Measurements from ENCODE around the gene KLHDC4.
"Not testable (repeated sequence)": the region's sequence is repeated elsewhere in the genome, so short reads cannot be mapped to it uniquely, and the experiment has no call there.

Gene KLHDC4

DNA sequence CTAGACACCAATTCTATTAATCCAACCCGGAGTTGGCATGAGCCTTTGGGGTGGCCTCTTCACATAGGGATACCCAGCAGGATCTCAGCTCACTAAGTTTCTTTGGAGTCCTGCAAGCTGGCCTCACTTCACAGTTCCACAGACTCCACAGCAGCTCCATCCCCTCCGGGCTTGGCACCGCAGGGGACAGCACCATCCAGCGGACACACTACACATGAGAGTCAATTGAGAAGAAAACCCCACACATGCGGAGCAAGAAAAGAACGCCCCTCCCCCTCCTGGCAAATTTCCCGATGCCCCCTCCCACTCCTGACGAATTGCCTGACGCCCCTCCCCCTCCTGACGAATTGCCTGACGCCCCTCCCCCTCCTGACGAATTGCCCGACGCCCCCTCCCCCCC lies 31.1 kb downstream of the KLHDC4 start:
- TF ChIP-seq, protein P1, sequence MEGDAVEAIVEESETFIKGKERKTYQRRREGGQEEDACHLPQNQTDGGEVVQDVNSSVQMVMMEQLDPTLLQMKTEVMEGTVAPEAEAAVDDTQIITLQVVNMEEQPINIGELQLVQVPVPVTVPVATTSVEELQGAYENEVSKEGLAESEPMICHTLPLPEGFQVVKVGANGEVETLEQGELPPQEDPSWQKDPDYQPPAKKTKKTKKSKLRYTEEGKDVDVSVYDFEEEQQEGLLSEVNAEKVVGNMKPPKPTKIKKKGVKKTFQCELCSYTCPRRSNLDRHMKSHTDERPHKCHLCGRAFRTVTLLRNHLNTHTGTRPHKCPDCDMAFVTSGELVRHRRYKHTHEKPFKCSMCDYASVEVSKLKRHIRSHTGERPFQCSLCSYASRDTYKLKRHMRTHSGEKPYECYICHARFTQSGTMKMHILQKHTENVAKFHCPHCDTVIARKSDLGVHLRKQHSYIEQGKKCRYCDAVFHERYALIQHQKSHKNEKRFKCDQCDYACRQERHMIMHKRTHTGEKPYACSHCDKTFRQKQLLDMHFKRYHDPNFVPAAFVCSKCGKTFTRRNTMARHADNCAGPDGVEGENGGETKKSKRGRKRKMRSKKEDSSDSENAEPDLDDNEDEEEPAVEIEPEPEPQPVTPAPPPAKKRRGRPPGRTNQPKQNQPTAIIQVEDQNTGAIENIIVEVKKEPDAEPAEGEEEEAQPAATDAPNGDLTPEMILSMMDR (IDR thresholded peaks at IDR 0.05; ENCODE audit: low read depth, low read length), result no peak
- TF ChIP-seq POLR2A (IDR thresholded peaks at IDR 0.05; ENCODE audit: extremely low read depth, insufficient read length) (no peak), MYC (IDR thresholded peaks at IDR 0.05; ENCODE audit: low read depth, low read length) (no peak)
- TF ChIP-seq, protein P2, sequence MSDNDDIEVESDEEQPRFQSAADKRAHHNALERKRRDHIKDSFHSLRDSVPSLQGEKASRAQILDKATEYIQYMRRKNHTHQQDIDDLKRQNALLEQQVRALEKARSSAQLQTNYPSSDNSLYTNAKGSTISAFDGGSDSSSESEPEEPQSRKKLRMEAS (IDR thresholded peaks at IDR 0.05; ENCODE audit: low read depth, low read length), result no peak
- DNase-seq (ENCODE audit: low read depth), result no peak
- no peak overlapping the region for H3K4me3 ChIP-seq (ENCODE audit: low read depth, low read length)

DNA sequence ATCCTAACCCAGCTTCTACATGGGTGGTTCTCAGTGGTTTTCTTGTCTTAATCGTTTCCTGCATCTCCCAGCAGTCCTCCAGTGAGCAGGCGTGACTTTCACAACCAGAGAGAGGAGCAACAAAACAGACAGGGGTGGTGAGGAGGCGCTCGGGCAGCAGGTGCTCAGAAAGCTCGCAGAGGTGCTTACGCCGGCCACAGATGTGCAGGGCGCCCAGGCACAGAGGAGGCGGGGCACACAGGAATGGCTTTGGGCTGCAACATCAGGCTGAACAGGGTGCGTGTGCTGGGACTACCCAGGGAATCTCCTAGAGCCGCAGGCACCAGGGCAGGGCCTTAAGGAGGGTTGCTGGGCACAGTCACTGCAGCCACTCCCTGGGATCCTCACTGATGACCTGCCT lies 32.6 kb downstream of the KLHDC4 start:
- no peak for TF ChIP-seq POLR2A (IDR thresholded peaks at IDR 0.05; ENCODE audit: extremely low read depth, insufficient read length)
- TF ChIP-seq MYC (IDR thresholded peaks at IDR 0.05; ENCODE audit: low read depth, low read length), result no peak
- TF ChIP-seq, protein P1 (IDR thresholded peaks at IDR 0.05; ENCODE audit: low read depth, low read length), result no peak
- TF ChIP-seq, protein P2 (IDR thresholded peaks at IDR 0.05; ENCODE audit: low read depth, low read length), result no peak
- DNase-seq (ENCODE audit: low read depth), result no peak
- H3K4me3 ChIP-seq (ENCODE audit: low read depth, low read length), result no peak overlapping the region

DNA sequence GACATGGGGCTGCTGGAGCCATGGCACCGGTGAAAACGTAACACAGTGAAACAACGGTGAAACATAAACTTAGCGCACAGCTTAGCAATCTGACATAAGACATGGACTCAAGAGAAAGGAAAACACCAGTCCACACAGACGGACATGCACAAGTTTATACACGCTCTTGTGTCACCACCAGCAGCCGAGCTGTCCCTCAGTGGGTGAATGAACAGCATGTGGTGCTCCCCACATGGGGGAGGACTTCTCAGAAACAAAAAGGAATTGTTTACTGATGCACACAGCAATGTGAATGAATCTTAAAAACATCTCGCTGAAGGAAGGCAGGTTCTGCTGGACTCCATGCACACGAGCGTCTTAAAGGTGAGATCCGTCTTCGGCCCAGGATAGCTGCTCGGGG lies 34.2 kb downstream of the KLHDC4 start:
- no peak for TF ChIP-seq POLR2A (IDR thresholded peaks at IDR 0.05; ENCODE audit: extremely low read depth, insufficient read length)
- TF ChIP-seq, protein P2 (IDR thresholded peaks at IDR 0.05; ENCODE audit: low read depth, low read length), result no peak
- no peak for DNase-seq (ENCODE audit: low read depth)
- H3K4me3 ChIP-seq (ENCODE audit: low read depth, low read length), result no peak overlapping the region

DNA sequence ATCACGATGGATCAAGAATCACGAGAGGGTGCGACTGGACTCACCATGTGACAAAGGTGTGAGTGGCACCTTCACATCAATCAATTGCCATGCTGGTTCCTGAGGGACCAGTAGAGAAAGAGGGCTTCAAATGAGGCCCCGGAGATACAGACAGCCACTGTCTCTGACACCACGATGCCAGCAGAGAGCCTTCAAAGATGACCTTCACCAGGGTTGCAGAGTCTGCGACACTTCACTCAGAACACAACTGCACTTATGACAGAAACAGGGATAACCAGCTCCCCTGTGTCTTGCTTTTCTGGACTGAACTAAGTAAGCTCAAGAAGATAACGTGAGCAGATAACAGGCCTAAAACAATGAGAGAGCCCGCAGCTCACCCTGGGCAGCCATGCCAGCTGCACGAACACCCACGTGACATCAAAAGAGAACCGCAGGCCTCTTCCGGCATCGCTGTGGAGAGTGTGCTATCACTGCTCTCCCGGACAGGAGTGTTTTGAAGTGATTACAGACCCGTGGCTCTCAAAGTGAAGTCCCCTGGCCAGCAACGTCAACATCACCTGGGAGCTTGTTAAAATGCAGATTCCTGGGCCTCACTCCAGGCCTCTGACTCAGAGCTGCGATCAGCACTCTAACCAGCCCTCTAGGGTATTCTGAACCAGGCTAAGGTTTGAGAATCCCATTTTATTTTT lies 36.4 kb downstream of the KLHDC4 start:
- H3K4me3 ChIP-seq (ENCODE audit: low read depth, low read length), result no peak overlapping the region
- no peak for TF ChIP-seq POLR2A (IDR thresholded peaks at IDR 0.05; ENCODE audit: extremely low read depth, insufficient read length)
- TF ChIP-seq, protein P2 (IDR thresholded peaks at IDR 0.05; ENCODE audit: low read depth, low read length), result no peak
- TF ChIP-seq MYC (IDR thresholded peaks at IDR 0.05; ENCODE audit: low read depth, low read length), result no peak
- TF ChIP-seq, protein P1 (IDR thresholded peaks at IDR 0.05; ENCODE audit: low read depth, low read length), result no peak
- DNase-seq (ENCODE audit: low read depth), result no peak

DNA sequence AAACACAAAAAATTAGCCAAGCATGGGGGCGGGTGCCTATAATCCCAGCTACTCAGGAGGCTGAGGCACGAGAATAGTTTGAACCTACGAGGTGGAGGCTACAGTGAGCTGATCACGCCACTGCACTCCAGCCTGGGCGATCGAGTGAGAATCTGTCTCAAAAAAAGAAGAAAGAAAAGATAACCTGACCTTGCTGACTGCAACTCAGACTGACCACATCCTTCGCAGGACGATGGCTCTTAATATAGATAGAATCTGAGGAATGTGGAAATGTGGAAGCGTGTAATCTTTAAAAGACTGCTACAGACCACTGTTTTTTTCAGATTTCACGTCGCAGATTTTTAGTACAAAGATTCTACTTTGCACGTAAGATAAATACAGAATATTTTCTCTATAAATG lies 37.8 kb downstream of the KLHDC4 start:
- DNase-seq (ENCODE audit: low read depth), result no peak
- TF ChIP-seq POLR2A (IDR thresholded peaks at IDR 0.05; ENCODE audit: extremely low read depth, insufficient read length) (no peak), MYC (IDR thresholded peaks at IDR 0.05; ENCODE audit: low read depth, low read length) (no peak)
- TF ChIP-seq, protein P1 (IDR thresholded peaks at IDR 0.05; ENCODE audit: low read depth, low read length), result no peak
- TF ChIP-seq, protein P2 (IDR thresholded peaks at IDR 0.05; ENCODE audit: low read depth, low read length), result no peak

DNA sequence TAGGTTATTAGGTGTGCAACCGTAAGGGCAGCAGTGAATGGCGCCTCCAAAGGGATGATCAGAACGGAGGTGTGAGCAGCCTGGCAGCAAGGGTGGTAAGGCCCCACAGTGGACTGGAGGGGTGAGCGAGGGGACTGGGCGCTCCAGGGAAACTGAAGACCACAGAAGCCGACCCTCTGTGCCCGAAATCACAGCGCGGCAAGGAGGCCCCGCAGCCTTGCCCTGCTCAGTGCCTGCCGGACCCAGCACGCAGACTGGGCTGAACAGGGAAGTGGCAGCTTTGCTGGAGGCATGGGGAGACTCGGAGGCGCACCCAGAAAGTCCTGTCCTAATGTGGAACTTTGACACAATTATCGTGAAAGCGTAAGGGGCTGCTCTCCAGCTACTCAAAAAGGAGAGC lies 38.4 kb downstream of the KLHDC4 start:
- TF ChIP-seq MYC (IDR thresholded peaks at IDR 0.05; ENCODE audit: low read depth, low read length), result no peak
- TF ChIP-seq, protein P1 (IDR thresholded peaks at IDR 0.05; ENCODE audit: low read depth, low read length), result no peak
- TF ChIP-seq, protein P2 (IDR thresholded peaks at IDR 0.05; ENCODE audit: low read depth, low read length), result no peak
- no peak for TF ChIP-seq POLR2A (IDR thresholded peaks at IDR 0.05; ENCODE audit: extremely low read depth, insufficient read length)
- no peak for DNase-seq (ENCODE audit: low read depth)
- no peak overlapping the region for H3K4me3 ChIP-seq (ENCODE audit: low read depth, low read length)

More for the DNA sequence above, 37.8 kb downstream of the KLHDC4 start:
- H3K4me3 ChIP-seq (ENCODE audit: low read depth, low read length), result no peak overlapping the region

DNA sequence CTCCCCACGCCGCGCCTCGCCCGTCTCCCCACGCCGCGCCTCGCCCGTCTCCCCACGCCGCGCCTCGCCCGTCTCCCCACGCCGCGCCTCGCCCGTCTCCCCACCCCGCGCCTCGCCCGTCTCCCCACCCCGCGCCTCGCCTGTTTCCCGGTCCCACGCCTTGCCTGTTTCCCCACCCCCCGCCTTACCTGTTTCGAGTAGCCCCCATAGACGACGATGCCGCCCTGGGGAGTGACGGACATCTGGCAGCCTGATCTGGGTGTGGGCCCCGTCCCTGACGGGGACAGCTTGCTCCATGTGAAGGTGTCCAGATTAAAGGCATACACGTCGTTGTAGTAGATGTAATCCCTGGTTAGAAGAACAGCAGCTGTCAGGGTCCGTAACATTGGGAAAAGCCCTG lies 39.2 kb downstream of the KLHDC4 start:
- not testable (repeated sequence) for H3K4me3 ChIP-seq (ENCODE audit: low read depth, low read length); DNase-seq (ENCODE audit: low read depth)
